Endodermal cell (in vitro differentiated cells): ENCODE data around the gene TBR1. TPM values are rescaled to one million over a fixed set of nuclear protein-coding genes. Genes with fewer than 3 reads are reported as not detected.

Experiments
- DNase-seq: peaks from one replicate; pipeline ENCODE4 v3.0.0-alpha.2; 2017
- H3K27ac ChIP-seq: 2 replicates; pipeline ENCODE4 v1.5.1; 2013; ENCODE audit warnings: mild to moderate bottlenecking, low read depth, low read length, moderate library complexity
- H3K27me3 ChIP-seq: 2 replicates; pipeline ENCODE4 v1.6.1; 2013; ENCODE audit warnings: mild to moderate bottlenecking, low read length, moderate library complexity; ENCODE audit not compliant: insufficient read depth, control insufficient read depth, poor library complexity, severe bottlenecking
- H3K36me3 ChIP-seq: 2 replicates; pipeline ENCODE4 v1.7.0; 2013; ENCODE audit warnings: mild to moderate bottlenecking, low read length, moderate library complexity; ENCODE audit not compliant: control insufficient read depth, insufficient read depth
- H3K4me1 ChIP-seq: one replicate; pipeline ENCODE4 v1.7.0; 2013; ENCODE audit warnings: low read length; ENCODE audit not compliant: control insufficient read depth, insufficient read depth
- H3K4me3 ChIP-seq: 2 replicates; pipeline ENCODE4 v1.5.1; 2013; ENCODE audit warnings: mild to moderate bottlenecking, low read length, moderate library complexity
- H3K9ac ChIP-seq: 2 replicates; pipeline ENCODE4 v1.6.1; 2013; ENCODE audit warnings: mild to moderate bottlenecking, low read length, moderate library complexity; ENCODE audit not compliant: poor library complexity, severe bottlenecking; ENCODE audit errors: extremely low read depth
- H3K9me3 ChIP-seq: 2 replicates; pipeline ENCODE4 v1.6.1; 2013; ENCODE audit warnings: mild to moderate bottlenecking, low read length, moderate library complexity; ENCODE audit not compliant: control insufficient read depth
- H3K27ac Mint-ChIP-seq: 2 replicates; pipeline ENCODE4 v1.8.0; 2020; ENCODE audit warnings: mixed read lengths
- H3K27me3 Mint-ChIP-seq: 2 replicates; pipeline ENCODE4 v1.8.0; 2021; ENCODE audit warnings: mild to moderate bottlenecking, mixed read lengths; ENCODE audit not compliant: insufficient read depth
- H3K36me3 Mint-ChIP-seq: 2 replicates; pipeline ENCODE4 v1.8.0; 2020; ENCODE audit warnings: low read depth, mixed read lengths
- H3K4me1 Mint-ChIP-seq: 2 replicates; pipeline ENCODE4 v1.8.0; 2020; ENCODE audit warnings: mixed read lengths
- H3K4me3 Mint-ChIP-seq: 2 replicates; pipeline ENCODE4 v1.8.0; 2020; ENCODE audit warnings: mild to moderate bottlenecking, moderate library complexity, mixed read lengths
- H3K9me3 Mint-ChIP-seq: 2 replicates; pipeline ENCODE4 v1.8.0; 2020; ENCODE audit warnings: mild to moderate bottlenecking, mixed read lengths
- WGBS, 2 experiments: methylation state at CpG; one replicate each; pipeline versions ENCODE4 v1.1.5 to v1.1.7; 2013; ENCODE audit warnings: missing lambda C conversion rate in 2 of 2, mixed read lengths in 1 of 2; ENCODE audit not compliant: insufficient coverage in 1 of 2, insufficient read length in 1 of 2; 5-methylcytosine and 5-hydroxymethylcytosine counted together
- total RNA-seq, 2 donors: library from RNA; stranded (reverse); fragmentation: NEBNext Ultra II Directional in 1 of 2; extraction: Animal tissue kit (Norgen Biotek cat#: 25700) in 1 of 2; gene quantifications; 2 replicates in 1 of 2; 3 replicates in 1 of 2; pipeline ENCODE4 v1.2.1, GENCODE V29; 2021
- TF ChIP-seq, protein P1 (sequence below): fragments of 200-600 bp; sonication (generic); conservative IDR thresholded peaks from 2 replicates; pipeline ENCODE4 v1.5.0; 2021; ENCODE audit warnings: antibody characterized with exemption, mild to moderate bottlenecking

Gene TBR1
- total RNA-seq, 2 donors from 2014 or later, result 1.2 to 2.4 TPM

DNA sequence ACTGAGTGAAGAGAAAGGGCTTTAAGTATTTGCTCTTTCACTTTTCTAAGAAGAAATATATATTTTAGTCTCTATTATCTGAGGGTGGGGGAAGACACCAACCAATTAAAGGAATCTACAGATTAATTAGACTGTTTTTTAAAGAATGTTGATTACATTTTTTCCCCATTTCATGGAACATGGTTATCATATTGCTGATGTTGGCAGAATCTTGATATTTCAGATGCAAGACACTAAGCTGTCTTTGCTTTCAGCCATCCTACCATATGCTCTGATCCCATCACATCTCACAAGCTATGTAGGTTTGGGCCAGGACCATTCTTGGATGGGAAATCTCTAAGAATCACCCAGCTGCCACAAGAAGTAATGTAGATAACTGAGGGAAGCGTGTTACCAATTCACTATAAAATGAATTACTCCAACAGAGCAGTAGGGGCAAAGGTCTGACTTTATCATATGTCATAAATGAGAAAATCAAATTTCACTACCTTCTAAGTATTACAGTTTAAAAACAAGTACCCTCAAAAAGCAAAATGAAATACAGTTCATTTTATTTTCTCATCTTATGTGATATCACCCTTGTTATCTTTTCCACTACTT lies 6.7 kb upstream of the TBR1 start:
- Histone ChIP-seq H3K9me3 (no peaks in the 10 kb centered on the region), H3K27me3 (peaks cover 6% of the 10 kb centered on the region), H3K36me3 (peaks cover 19% of the 10 kb centered on the region), H3K4me1 (no peaks in the 10 kb centered on the region), H3K4me3 (no peak overlapping the region), H3K27ac (no peak overlapping the region), H3K9ac (no peak overlapping the region)
- Mint-ChIP-seq H3K4me3 (no peak overlapping the region), H3K36me3 (peaks cover 6% of the 10 kb centered on the region), H3K27ac (no peak overlapping the region), H3K9me3 (no peaks in the 10 kb centered on the region), H3K27me3 (no peaks in the 10 kb centered on the region), H3K4me1 (peaks cover 4% of the 10 kb centered on the region)
- WGBS, 2 experiments, result 100% methylated on average over 1 of the region's 1 CpG; no CpG with 5 or more reads in 1 of the 2 experiments
- no peak for DNase-seq
- TF ChIP-seq, protein P1, sequence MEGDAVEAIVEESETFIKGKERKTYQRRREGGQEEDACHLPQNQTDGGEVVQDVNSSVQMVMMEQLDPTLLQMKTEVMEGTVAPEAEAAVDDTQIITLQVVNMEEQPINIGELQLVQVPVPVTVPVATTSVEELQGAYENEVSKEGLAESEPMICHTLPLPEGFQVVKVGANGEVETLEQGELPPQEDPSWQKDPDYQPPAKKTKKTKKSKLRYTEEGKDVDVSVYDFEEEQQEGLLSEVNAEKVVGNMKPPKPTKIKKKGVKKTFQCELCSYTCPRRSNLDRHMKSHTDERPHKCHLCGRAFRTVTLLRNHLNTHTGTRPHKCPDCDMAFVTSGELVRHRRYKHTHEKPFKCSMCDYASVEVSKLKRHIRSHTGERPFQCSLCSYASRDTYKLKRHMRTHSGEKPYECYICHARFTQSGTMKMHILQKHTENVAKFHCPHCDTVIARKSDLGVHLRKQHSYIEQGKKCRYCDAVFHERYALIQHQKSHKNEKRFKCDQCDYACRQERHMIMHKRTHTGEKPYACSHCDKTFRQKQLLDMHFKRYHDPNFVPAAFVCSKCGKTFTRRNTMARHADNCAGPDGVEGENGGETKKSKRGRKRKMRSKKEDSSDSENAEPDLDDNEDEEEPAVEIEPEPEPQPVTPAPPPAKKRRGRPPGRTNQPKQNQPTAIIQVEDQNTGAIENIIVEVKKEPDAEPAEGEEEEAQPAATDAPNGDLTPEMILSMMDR, result no peak

DNA sequence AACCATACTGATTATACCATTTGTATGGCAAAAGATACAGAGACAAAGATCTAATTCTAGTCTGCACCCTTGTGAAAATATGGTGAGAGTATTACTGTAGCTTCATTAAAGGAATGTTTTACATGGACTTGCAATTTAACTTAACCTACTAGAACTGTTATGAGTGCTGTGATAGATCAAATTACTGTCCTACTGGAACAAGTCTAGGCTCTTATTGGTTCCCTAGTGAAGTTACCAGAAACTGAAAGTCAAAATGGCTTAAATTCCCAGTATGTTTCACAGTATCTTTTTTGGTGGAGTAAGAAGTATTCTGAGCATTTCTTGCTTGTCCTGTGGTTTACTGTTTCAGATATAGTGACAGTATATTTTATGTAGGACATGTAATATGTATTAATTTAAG lies 3.8 kb upstream of the TBR1 start:
- no peak overlapping the region for H3K4me3 ChIP-seq
- H3K27me3 ChIP-seq, result peaks cover 33% of the 10 kb centered on the region
- no peaks in the 10 kb centered on the region for H3K9me3 Mint-ChIP-seq
- no peak for DNase-seq
- H3K27me3 Mint-ChIP-seq, result peaks cover 25% of the 10 kb centered on the region
- H3K4me1 ChIP-seq, result peaks cover 3% of the 10 kb centered on the region
- no peaks in the 10 kb centered on the region for H3K9me3 ChIP-seq
- H3K36me3 ChIP-seq, result peaks cover 19% of the 10 kb centered on the region
- TF ChIP-seq, protein P1, result no peak
- H3K27ac Mint-ChIP-seq, result no peak overlapping the region
- H3K27ac ChIP-seq, result no peak overlapping the region
- H3K4me3 Mint-ChIP-seq, result no peak overlapping the region
- peaks cover 28% of the 10 kb centered on the region for H3K4me1 Mint-ChIP-seq
- H3K9ac ChIP-seq, result no peak overlapping the region
- H3K36me3 Mint-ChIP-seq, result peaks cover 6% of the 10 kb centered on the region

DNA sequence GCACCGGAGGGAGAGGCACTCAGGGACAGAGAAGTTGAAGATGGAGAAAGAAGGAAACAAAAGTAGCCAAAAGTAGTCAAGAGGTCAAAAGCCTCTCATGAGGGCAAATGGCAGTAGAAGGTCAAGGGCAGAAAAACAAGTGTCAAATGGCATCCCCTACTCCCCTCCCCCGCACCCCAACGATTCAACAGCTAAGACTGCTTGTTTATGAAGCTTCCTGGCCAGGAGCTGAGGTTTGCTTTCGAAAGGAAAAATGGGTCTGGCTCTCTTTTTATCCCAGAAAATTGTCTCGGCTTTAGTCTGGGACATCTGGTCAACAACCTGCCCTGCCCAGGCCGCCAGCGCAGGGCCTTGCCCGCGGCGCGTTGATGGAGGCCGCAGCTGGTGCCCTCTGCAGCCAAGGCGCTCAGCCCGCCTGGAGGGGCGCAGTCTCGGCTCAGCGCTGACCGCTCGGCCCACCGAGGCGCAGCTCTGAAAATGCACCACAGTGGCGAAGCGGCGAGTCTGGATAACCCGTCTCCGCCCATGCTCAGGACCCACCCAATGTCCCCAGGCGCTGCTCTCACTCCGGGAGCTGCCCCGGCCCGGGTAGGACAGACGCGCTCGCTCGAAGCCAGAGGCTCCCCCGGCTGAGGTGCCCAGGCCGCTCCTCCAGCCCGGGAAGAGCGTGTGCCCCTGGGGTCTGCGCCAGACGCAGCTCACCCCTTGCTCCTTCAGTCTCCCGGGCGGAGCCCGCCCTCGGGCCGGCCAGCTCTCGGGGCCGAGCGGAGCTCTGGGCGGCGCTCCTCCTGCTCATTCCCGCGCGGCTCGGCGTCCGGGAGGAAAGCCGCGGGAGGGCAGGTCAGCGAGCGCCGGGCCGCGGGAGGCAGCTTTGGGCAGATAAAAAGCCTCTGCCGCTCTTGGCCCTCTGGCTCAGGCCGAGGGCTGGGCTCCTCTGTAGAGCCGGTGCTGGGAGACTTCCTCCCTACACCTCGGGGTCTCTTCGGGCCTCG lies 1.8 kb upstream of the TBR1 start:
- Histone ChIP-seq H3K9ac (no peak overlapping the region), H3K27ac (no peak overlapping the region), H3K27me3 (peaks cover 53% of the 10 kb centered on the region), H3K4me3 (peak overlapping the region; percentile 70), H3K36me3 (peaks cover 15% of the 10 kb centered on the region), H3K4me1 (peaks cover 3% of the 10 kb centered on the region), H3K9me3 (no peaks in the 10 kb centered on the region)
- Mint-ChIP-seq H3K4me1 (peaks cover 41% of the 10 kb centered on the region), H3K36me3 (peaks cover 6% of the 10 kb centered on the region), H3K27me3 (peaks cover 44% of the 10 kb centered on the region), H3K9me3 (no peaks in the 10 kb centered on the region), H3K4me3 (peak overlapping the region; percentile 62), H3K27ac (no peak overlapping the region)
- WGBS, 2 experiments, result 1% methylated on average over 32 to 69 of the region's 69 CpGs
- TF ChIP-seq, protein P1, result peak; percentile 58
- DNase-seq, result peak; percentile 89
